Mucosa of rectum (tissue), 2 donors: ENCODE measurements around the gene PDCD6IP.

Experiments used
- H3K27ac ChIP-seq, 2 donors: one replicate each; pipeline ENCODE4 v1.7.0; 2013; ENCODE audit warnings: inconsistent platforms in 2 of 2, low read depth in 2 of 2, low read length in 2 of 2
- H3K27me3 ChIP-seq, 2 donors: one replicate each; pipeline ENCODE4 v1.7.0; 2013; ENCODE audit warnings: low read length in 2 of 2; ENCODE audit not compliant: control insufficient read depth in 2 of 2, insufficient read depth in 2 of 2
- H3K36me3 ChIP-seq, 2 donors: one replicate each; pipeline ENCODE4 v1.7.0; 2013; ENCODE audit warnings: low read length in 2 of 2; ENCODE audit not compliant: control insufficient read depth in 2 of 2, insufficient read depth in 2 of 2
- H3K4me1 ChIP-seq, 2 donors: one replicate each; pipeline ENCODE4 v1.7.0; 2013; ENCODE audit warnings: low read length in 2 of 2, mild to moderate bottlenecking in 1 of 2; ENCODE audit not compliant: control insufficient read depth in 2 of 2, insufficient read depth in 2 of 2
- H3K4me3 ChIP-seq, 2 donors: one replicate each; pipeline ENCODE4 v1.7.0; 2013; ENCODE audit warnings: low read length in 2 of 2
- H3K9ac ChIP-seq, 2 donors: one replicate each; pipeline ENCODE4 v1.7.0; 2013; ENCODE audit warnings: low read length in 2 of 2, low read depth in 1 of 2, mild to moderate bottlenecking in 1 of 2
- H3K9me3 ChIP-seq, 2 donors: one replicate each; pipeline ENCODE4 v1.7.0; 2013; ENCODE audit warnings: low read length in 2 of 2; ENCODE audit not compliant: control insufficient read depth in 2 of 2
- donor health status: healthy.
- donor health status: Normal muscosa, but diverticular disease.

The PDCD6IP gene

GRCh38 chr3:33901862-33902563 lies 103.6 kb downstream of the PDCD6IP start:
- Histone ChIP-seq H3K36me3 (no peaks in the 10 kb centered on the region), H3K27me3 (no peaks in the 10 kb centered on the region), H3K4me3 (no peak overlapping the region), H3K27ac (no peak overlapping the region), H3K4me1 (no peaks in the 10 kb centered on the region), H3K9ac (no peak overlapping the region), H3K9me3 (no peaks in the 10 kb centered on the region)

DNA sequence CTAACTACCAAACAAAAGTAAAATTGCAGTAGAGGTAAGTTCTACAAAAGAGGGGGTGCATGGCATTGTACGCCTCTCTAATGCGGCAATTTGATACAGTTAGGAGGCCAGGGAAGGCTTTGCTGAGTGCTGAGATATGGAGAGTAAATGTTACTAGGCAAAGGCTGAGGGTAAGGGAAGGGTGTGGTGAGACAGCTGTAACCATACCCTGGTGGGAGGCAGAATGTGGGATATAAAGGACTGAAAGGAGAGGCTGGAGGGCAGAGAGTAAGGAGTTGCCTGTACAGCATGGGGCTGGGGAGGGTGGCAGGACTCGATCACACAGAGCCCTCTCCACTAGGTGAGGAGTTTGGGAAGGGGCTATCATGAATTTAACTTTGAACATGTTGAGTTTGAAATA lies 106.3 kb downstream of the PDCD6IP start:
- Histone ChIP-seq H3K9me3 (no peaks in the 10 kb centered on the region), H3K4me1 (no peaks in the 10 kb centered on the region), H3K27me3 (no peaks in the 10 kb centered on the region), H3K27ac (no peak overlapping the region), H3K4me3 (no peak overlapping the region), H3K36me3 (no peaks in the 10 kb centered on the region), H3K9ac (no peak overlapping the region)

DNA sequence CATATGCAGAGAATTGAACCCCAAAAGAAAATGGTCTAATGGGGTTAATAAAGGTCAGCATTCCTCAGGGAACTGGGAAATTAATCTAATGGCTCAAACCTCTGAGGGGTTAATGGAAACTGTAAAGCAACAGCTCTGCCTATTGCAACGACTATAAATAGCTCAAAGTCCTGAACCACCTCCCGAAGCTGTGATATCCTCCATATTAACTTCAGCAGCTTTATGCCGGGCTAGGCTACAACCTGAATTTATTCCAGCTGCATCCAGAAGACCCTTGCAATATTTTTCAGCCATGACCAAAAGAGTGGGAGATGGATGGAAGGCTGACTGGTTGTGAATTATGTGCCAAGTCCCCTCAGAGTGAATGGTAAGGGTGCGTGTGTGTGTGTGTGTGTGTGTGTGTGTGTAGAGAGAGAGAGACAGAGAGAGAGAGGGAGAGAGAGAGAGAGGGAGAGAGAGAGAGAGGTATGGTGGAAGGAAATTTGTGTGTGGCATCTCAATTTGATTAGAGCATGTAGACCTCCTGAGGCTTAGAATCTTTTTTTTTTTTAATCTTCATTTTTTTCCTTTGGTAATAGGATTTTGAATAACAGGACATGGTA lies 109.9 kb downstream of the PDCD6IP start:
- Histone ChIP-seq H3K27me3 (no peaks in the 10 kb centered on the region), H3K4me1 (no peaks in the 10 kb centered on the region), H3K27ac (no peak overlapping the region), H3K9ac (no peak overlapping the region), H3K4me3 (no peak overlapping the region), H3K36me3 (no peaks in the 10 kb centered on the region), H3K9me3 (no peaks in the 10 kb centered on the region)

DNA sequence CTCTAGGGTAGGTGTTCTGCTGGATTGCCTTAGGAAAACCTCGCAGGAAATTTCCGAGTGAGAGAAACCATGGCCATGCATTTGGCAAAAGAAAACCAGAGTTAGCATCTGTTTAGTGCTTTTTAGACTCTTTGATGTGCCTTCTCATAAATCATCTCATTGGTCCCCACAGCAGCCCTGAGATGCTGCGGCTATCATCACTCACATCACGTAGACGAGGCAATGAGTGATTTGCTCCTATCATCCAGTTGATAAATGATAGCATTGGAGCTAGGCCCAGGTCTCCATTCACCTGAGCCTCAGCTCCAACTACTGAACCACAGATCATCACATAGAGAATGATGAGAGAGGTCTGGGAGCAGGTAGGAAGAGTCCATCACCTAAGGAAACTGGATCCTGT lies 111.1 kb downstream of the PDCD6IP start:
- Histone ChIP-seq H3K27me3 (no peaks in the 10 kb centered on the region), H3K9ac (no peak overlapping the region), H3K27ac (no peak overlapping the region), H3K36me3 (no peaks in the 10 kb centered on the region), H3K9me3 (no peaks in the 10 kb centered on the region), H3K4me1 (no peaks in the 10 kb centered on the region), H3K4me3 (no peak overlapping the region)

DNA sequence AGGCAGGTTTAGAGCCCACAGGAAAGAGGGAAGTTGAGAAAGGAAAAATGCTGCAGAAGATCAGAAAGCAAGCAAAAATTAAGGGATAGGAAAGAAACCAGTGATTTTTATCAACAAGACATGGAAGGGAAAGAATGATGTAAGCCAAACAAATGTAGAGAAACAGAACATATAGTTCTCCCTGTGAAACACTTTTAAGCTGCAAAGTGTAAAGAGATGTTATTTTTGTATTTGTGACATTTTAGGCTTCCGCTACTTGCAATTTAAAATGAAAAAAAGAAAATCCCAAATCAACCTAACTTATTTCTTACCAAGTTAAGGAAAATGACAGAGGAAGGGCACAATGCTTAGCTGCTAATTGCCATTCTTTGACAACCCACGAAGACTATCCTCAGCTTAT lies 111.6 kb downstream of the PDCD6IP start:
- Histone ChIP-seq H3K27ac (no peak overlapping the region), H3K4me3 (no peak overlapping the region), H3K4me1 (no peaks in the 10 kb centered on the region), H3K27me3 (no peaks in the 10 kb centered on the region), H3K9me3 (no peaks in the 10 kb centered on the region), H3K36me3 (no peaks in the 10 kb centered on the region), H3K9ac (no peak overlapping the region)

GRCh38 chr3:33911525-33912322 lies 113.3 kb downstream of the PDCD6IP start:
- no peaks in the 10 kb centered on the region for H3K9me3 ChIP-seq
- no peaks in the 10 kb centered on the region for H3K36me3 ChIP-seq
- H3K9ac ChIP-seq: no peak overlapping the region
- H3K27ac ChIP-seq: no peak overlapping the region
- H3K27me3 ChIP-seq: no peaks in the 10 kb centered on the region
- no peak overlapping the region for H3K4me3 ChIP-seq
- H3K4me1 ChIP-seq: no peaks in the 10 kb centered on the region

DNA sequence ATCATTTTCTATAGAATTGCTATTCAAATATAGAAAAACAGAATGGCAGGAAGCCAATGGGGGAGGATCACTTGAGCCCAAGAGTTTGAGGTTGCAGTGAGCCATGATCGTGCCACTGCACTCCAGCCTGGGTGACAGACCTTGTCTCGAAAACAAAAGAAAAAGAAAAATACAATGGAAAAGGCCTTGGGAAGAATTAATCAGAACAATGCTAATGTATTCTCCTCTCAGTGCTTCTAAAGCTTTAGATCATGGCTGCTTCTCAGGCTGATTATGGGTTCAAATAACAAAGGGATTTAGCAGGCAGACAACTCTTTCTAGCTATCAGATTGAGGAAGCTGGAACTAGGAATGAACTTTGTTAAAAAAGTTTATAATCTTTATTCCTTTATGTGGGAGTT lies 115.8 kb downstream of the PDCD6IP start:
- Histone ChIP-seq H3K36me3 (no peaks in the 10 kb centered on the region), H3K27me3 (no peaks in the 10 kb centered on the region), H3K4me3 (no peak overlapping the region), H3K9ac (no peak overlapping the region), H3K4me1 (no peaks in the 10 kb centered on the region), H3K9me3 (no peaks in the 10 kb centered on the region), H3K27ac (no peak overlapping the region)

DNA sequence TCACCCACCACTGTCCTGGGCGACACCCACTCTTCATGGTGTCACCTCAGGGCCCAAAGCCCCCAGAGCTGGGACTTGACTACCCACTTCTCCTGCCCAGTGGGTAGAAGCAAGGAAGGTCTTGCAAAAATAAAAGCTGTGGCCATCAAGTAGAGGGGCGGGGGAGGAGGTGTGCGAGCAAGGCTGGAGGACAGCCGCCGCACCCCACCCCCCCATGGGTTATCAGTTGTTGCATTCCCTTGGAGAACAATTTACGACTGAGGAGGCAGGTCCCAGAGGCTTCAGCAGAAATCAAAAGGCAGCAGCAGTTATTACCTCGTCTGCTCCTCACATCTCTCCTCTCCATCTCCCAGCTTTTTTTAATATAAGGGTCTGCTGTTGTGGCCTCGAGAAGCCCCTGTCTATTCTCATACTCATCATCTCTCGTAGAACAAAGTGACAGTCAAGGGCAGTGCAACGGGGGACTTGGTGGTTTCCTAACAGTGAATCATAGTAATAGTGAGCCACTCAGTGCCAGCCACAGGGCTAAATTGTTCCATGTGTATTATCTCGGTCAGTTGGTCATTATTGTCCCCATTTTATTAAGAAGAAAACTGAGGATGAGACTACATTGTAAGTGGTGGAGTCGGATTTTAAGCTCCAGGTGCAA lies 116.4 kb downstream of the PDCD6IP start:
- Histone ChIP-seq H3K36me3 (no peaks in the 10 kb centered on the region), H3K27me3 (no peaks in the 10 kb centered on the region), H3K27ac (no peak overlapping the region), H3K9ac (no peak overlapping the region), H3K4me3 (no peak overlapping the region), H3K4me1 (no peaks in the 10 kb centered on the region), H3K9me3 (no peaks in the 10 kb centered on the region)

GRCh38 chr3:33915796-33916546 lies 117.5 kb downstream of the PDCD6IP start:
- H3K4me3 ChIP-seq: no peak overlapping the region
- H3K36me3 ChIP-seq: no peaks in the 10 kb centered on the region
- H3K27ac ChIP-seq: no peak overlapping the region
- no peaks in the 10 kb centered on the region for H3K4me1 ChIP-seq
- no peaks in the 10 kb centered on the region for H3K9me3 ChIP-seq
- H3K9ac ChIP-seq: no peak overlapping the region
- H3K27me3 ChIP-seq: no peaks in the 10 kb centered on the region
